ENCODE measurements around the gene ADA. TPM values are rescaled to one million over a fixed set of nuclear protein-coding genes. Genes with fewer than 3 reads are reported as not detected.

ADA gene
- total and polyA plus RNA-seq, 8 donors: 2.3 to 165 (median 40.3) TPM

- Histone ChIP-seq H3K9me3 (no peaks in the 10 kb centered on the region), H3K27ac (peak within 1 kb of the TSS; percentile 73 to 87 (median 81)), H3K36me3 (no peaks in the 10 kb centered on the region), H3K4me3 (peak within 1 kb of the TSS; percentile 36 to 44 (median 40)), H3K27me3 (no peaks in the 10 kb centered on the region), H3K4me1 (peaks cover 14 to 58% (median 42%) of the 10 kb centered on the region in 4 donors)
- whole genome bisulfite sequencing, 5 donors: 43 to 70% (median 64%) methylated on average over 6 of the region's 6 CpGs
- TF ChIP-seq POLR2A (IDR thresholded peaks at IDR 0.05): no peak
- TF ChIP-seq, protein P1, sequence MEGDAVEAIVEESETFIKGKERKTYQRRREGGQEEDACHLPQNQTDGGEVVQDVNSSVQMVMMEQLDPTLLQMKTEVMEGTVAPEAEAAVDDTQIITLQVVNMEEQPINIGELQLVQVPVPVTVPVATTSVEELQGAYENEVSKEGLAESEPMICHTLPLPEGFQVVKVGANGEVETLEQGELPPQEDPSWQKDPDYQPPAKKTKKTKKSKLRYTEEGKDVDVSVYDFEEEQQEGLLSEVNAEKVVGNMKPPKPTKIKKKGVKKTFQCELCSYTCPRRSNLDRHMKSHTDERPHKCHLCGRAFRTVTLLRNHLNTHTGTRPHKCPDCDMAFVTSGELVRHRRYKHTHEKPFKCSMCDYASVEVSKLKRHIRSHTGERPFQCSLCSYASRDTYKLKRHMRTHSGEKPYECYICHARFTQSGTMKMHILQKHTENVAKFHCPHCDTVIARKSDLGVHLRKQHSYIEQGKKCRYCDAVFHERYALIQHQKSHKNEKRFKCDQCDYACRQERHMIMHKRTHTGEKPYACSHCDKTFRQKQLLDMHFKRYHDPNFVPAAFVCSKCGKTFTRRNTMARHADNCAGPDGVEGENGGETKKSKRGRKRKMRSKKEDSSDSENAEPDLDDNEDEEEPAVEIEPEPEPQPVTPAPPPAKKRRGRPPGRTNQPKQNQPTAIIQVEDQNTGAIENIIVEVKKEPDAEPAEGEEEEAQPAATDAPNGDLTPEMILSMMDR (IDR thresholded peaks at IDR 0.05): no peak
- TF ChIP-seq POLR2AphosphoS5 (IDR thresholded peaks at IDR 0.05): peak; percentile 22 to 72 (median 34)
- TF ChIP-seq EP300 (IDR thresholded peaks at IDR 0.05): no peak
- intact Hi-C loops (cut with DNase I; ENCODE audit: low total_unique reads): no loop called here
- DNase-seq: peak in 1 of 2 donors; percentile 74
Measured at GRCh38 chr20:44582311-44583025, 69.0 kb downstream of the ADA start, which contains the start of gene PKIG. Gene PKIG, plus strand, starts transcription at chr20:44582579. Its CDS starts 31,978 bp downstream, at chr20:44614557.

DNA sequence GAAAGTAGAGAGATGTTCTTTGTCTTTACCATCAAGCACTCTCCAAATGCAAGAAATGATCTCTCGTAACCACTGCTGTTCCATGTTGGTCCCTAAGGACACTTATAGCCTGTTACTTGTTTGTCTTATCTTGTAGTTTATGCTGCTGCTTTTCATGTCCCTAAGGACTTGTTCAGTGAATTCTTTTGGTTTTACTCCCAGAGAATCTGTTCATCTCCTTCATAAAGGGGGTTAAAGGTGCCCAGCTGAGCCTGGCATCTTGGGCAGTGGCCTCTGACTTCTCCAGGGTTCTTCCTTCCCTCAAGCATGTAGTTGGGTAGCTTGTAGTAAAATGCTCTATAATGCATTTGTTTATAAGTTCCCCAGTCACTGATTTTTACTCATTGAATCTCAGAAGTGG is 70.0 kb downstream of the ADA start:
- intact Hi-C loops (cut with DNase I; ENCODE audit: low total_unique reads): no loop called here
- H3K4me1 ChIP-seq: peaks cover 12 to 57% (median 36%) of the 10 kb centered on the region in 4 donors
- H3K9me3 ChIP-seq: no peaks in the 10 kb centered on the region

DNA sequence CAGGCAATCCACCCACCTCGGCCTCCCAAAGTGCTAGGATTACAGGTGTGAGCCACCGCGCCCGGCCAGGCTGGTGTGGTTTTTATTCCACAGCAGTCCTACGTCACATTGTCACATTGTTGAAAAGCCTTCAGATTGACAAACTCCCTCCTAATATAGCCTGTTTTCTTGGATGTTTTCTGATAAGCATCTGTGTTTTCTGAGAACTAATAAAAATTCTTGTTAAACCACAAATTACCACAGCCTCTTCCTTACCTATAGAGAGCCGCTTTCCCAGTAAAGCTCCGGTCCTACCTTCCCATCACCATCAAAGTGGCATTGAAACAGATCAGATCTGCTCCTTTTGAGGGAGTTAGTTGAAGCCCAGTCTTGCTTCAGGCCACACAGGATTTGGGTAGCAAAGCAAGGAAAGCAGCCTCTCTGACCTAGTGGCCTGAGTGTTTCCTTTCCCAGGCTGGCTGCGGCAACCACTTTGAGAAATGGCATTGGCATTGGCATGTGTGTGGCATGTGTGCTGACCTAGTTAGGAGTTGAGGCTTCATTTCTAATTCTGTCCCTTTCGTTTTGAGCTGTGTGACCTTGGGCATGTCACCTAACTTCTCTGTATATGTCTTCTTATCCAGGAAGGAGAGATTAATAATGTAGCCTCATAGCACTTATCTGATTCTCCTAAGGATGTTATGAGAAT is 70.8 kb downstream of the ADA start:
- no peaks in the 10 kb centered on the region for H3K27me3 ChIP-seq
- H3K4me3 ChIP-seq: no peak overlapping the region
- H3K4me1 ChIP-seq: peaks cover 6 to 54% (median 33%) of the 10 kb centered on the region in 4 donors
- WGBS, 5 donors: 77 to 88% (median 81%) methylated on average over 9 of the region's 9 CpGs
- H3K36me3 ChIP-seq: no peaks in the 10 kb centered on the region
- peak overlapping the region in 4 of 5 donors; percentile 74 to 87 (median 84) for H3K27ac ChIP-seq
- intact Hi-C loops (cut with DNase I; ENCODE audit: low total_unique reads): no loop called here
- no peak for DNase-seq
- H3K9me3 ChIP-seq: no peaks in the 10 kb centered on the region
- no peak for TF ChIP-seq EP300 (IDR thresholded peaks at IDR 0.05)
- TF ChIP-seq POLR2AphosphoS5 (IDR thresholded peaks at IDR 0.05): no peak
- TF ChIP-seq, protein P1 (IDR thresholded peaks at IDR 0.05): no peak
- no peak for TF ChIP-seq POLR2A (IDR thresholded peaks at IDR 0.05)

More for the DNA sequence above, 70.0 kb downstream of the ADA start:
- TF ChIP-seq, protein P1 (IDR thresholded peaks at IDR 0.05): no peak
- no peak for TF ChIP-seq POLR2AphosphoS5 (IDR thresholded peaks at IDR 0.05)
- no peak for TF ChIP-seq EP300 (IDR thresholded peaks at IDR 0.05)
- TF ChIP-seq POLR2A (IDR thresholded peaks at IDR 0.05): no peak
- DNase-seq: no peak
- no peaks in the 10 kb centered on the region for H3K27me3 ChIP-seq
- no peaks in the 10 kb centered on the region for H3K36me3 ChIP-seq
- WGBS, 5 donors: 77 to 95% (median 81%) methylated on average over 1 of the region's 1 CpG
- H3K27ac ChIP-seq: peak overlapping the region in 4 of 5 donors; percentile 74 to 87 (median 84)
- H3K4me3 ChIP-seq: no peak overlapping the region

DNA sequence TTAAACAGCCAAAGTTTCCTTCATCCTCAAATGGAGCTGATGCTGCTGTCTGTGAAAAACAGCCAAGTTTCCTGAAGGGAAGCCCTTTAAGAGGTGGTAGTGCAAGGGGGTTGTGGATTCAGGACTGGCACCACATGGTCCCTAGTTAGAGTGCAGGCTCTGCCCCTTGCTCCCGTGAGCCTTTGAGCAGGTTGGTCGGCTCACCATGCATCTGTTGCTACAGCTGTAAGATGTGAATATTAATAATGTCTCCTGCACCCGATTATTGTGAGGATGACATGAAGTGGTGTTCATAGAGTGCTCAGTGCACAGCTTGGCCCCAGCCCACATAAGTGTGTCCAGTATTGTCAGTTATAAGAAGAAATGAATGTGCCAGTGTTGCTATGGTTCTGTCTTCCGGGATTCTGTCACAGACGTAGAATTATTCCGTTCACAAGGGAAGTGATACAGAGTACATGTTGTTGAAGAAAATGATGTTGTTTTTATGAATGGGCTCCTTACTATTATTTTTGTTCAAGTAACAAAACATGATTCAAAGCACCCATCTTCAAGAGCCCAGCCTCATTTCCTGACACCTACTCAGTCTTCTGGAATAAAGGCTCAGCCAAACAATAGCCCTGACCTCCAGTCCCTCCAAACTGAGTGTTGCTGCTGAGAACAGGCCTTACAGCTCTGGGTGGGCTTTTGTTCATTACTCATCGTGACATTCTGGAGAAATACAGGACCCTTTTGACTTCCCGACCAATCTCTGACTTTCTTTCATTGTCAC is 72.0 kb downstream of the ADA start:
- Histone ChIP-seq H3K36me3 (no peaks in the 10 kb centered on the region), H3K4me1 (peaks cover 0 to 54% (median 31%) of the 10 kb centered on the region in 4 donors), H3K27me3 (no peaks in the 10 kb centered on the region), H3K4me3 (no peak overlapping the region), H3K9me3 (no peaks in the 10 kb centered on the region), H3K27ac (peak overlapping the region in 3 of 5 donors; percentile 81 to 87 (median 86))
- DNase-seq: no peak
- TF ChIP-seq EP300 (IDR thresholded peaks at IDR 0.05) (no peak), POLR2A (IDR thresholded peaks at IDR 0.05) (no peak), POLR2AphosphoS5 (IDR thresholded peaks at IDR 0.05) (no peak)
- TF ChIP-seq, protein P1 (IDR thresholded peaks at IDR 0.05): no peak
- 66 to 80% (median 73%) methylated on average over 8 of the region's 8 CpGs for WGBS, 5 donors
- intact Hi-C loops (cut with DNase I; ENCODE audit: low total_unique reads): no loop called here
